Neural cell (in vitro differentiated cells): ENCODE data around the gene PLD6. TPM values are rescaled to one million over a fixed set of nuclear protein-coding genes. Genes with fewer than 3 reads are reported as not detected.

Experiments used
- H2AFZ ChIP-seq: fragments of 200-600, 300-800 bp; sonication (generic), shearing (Covaris generic); 2 replicates; pipeline ENCODE4 v1.6.0; 2014; ENCODE audit warnings: low read depth, mild to moderate bottlenecking, antibody characterized with exemption, low read length, moderate library complexity
- H3F3A ChIP-seq: fragments of 200-600 bp; shearing (Covaris generic); 2 replicates; pipeline ENCODE4 v1.6.1; 2016; ENCODE audit warnings: mild to moderate bottlenecking, moderate library complexity, mixed read lengths, antibody characterized with exemption, low read length; ENCODE audit not compliant: insufficient read depth, poor library complexity, severe bottlenecking
- H3K27ac ChIP-seq: fragments of 200-600, 300-800 bp; sonication (generic), shearing (Covaris generic); 2 replicates; pipeline ENCODE4 v1.5.1; 2014; ENCODE audit warnings: mild to moderate bottlenecking, low read length, moderate library complexity
- H3K27me3 ChIP-seq: fragments of 300-800, 200-600 bp; sonication (generic), shearing (Covaris generic); 2 replicates; pipeline ENCODE4 v1.6.0; 2014; ENCODE audit warnings: mild to moderate bottlenecking, low read depth, low read length, moderate library complexity; ENCODE audit not compliant: insufficient read depth
- H3K36me3 ChIP-seq: fragments of 300-800, 200-600 bp; sonication (generic), shearing (Covaris generic); 2 replicates; pipeline ENCODE4 v1.5.1; 2014; ENCODE audit warnings: mild to moderate bottlenecking, antibody characterized with exemption, low read length, moderate library complexity; ENCODE audit not compliant: insufficient read depth
- H3K4me2 ChIP-seq: fragments of 300-800, 200-600 bp; sonication (generic), shearing (Covaris generic); 2 replicates; pipeline ENCODE4 v1.6.0; 2014; ENCODE audit warnings: mild to moderate bottlenecking, low read length
- H3K4me3 ChIP-seq: fragments of 300-800, 200-600 bp; sonication (generic), shearing (Covaris generic); 2 replicates; pipeline ENCODE4 v1.5.1; 2014; ENCODE audit warnings: mild to moderate bottlenecking, low read length, moderate library complexity
- H3K79me2 ChIP-seq: fragments of 200-600 bp; shearing (Covaris generic); replicated peaks from 2 replicates; pipeline ENCODE4 v1.6.0; 2014; ENCODE audit warnings: mild to moderate bottlenecking, low read length, moderate library complexity; ENCODE audit not compliant: insufficient read depth
- H3K9ac ChIP-seq: fragments of 300-800, 200-600 bp; sonication (generic), shearing (Covaris generic); 2 replicates; pipeline ENCODE4 v1.6.1; 2016; ENCODE audit warnings: mild to moderate bottlenecking, low read length, mixed read lengths
- H3K9me2 ChIP-seq: fragments of 200-600 bp; shearing (Covaris generic); 2 replicates; pipeline ENCODE4 v1.6.1; 2016; ENCODE audit warnings: mild to moderate bottlenecking, low read length, mixed read lengths; ENCODE audit not compliant: insufficient read depth
- H3K9me3 ChIP-seq: fragments of 200-600, 300-800 bp; sonication (generic), shearing (Covaris generic); 2 replicates; pipeline ENCODE4 v1.6.1; 2016; ENCODE audit warnings: mild to moderate bottlenecking, mixed run types, low read length, moderate library complexity, mixed read lengths
- H4K20me1 ChIP-seq: fragments of 200-600 bp; shearing (Covaris generic); 2 replicates; pipeline ENCODE4 v1.6.1; 2016; ENCODE audit warnings: mild to moderate bottlenecking, mixed run types; ENCODE audit not compliant: insufficient read depth
- CTCF ChIP-seq: fragments of 450-650 bp; IDR thresholded peaks from 2 replicates; pipeline ENCODE4 v1.5.1; 2014; ENCODE audit warnings: antibody characterized with exemption, mild to moderate bottlenecking, moderate library complexity; ENCODE audit not compliant: poor library complexity, severe bottlenecking
- EP300 ChIP-seq: fragments of 450-650 bp; conservative IDR thresholded peaks from 2 replicates; pipeline ENCODE4 v1.6.1; 2014; ENCODE audit warnings: antibody characterized with exemption, mild to moderate bottlenecking, moderate library complexity; ENCODE audit not compliant: poor library complexity, severe bottlenecking
- EZH2 ChIP-seq: fragments of 200-600, 300-800 bp; shearing (Covaris generic), sonication (generic); IDR thresholded peaks from 2 replicates; pipeline ENCODE4 v1.6.1; 2014; ENCODE audit warnings: antibody characterized with exemption, low read length, borderline replicate concordance, mild to moderate bottlenecking; ENCODE audit not compliant: insufficient read depth, poor library complexity, severe bottlenecking
- MXI1 ChIP-seq: fragments of 450-650 bp; conservative IDR thresholded peaks from 2 replicates; pipeline ENCODE4 v1.6.1; 2014; ENCODE audit warnings: antibody characterized with exemption, mild to moderate bottlenecking; ENCODE audit not compliant: poor library complexity, severe bottlenecking
- POLR2AphosphoS5 ChIP-seq: IDR thresholded peaks from 2 replicates; pipeline ENCODE4 v1.6.1; 2012
- RAD21 ChIP-seq: fragments of 450-650 bp; conservative IDR thresholded peaks from 2 replicates; pipeline ENCODE4 v1.6.1; 2014; ENCODE audit warnings: antibody characterized with exemption, mild to moderate bottlenecking, moderate library complexity
- REST ChIP-seq: IDR thresholded peaks from 2 replicates; pipeline ENCODE4 v1.6.1; 2012; ENCODE audit warnings: borderline replicate concordance
- SMC3 ChIP-seq: fragments of 450-650 bp; conservative IDR thresholded peaks from 2 replicates; pipeline ENCODE4 v1.6.1; 2014; ENCODE audit warnings: antibody characterized with exemption, mild to moderate bottlenecking, moderate library complexity; ENCODE audit not compliant: poor library complexity
- TAF1 ChIP-seq: IDR thresholded peaks from 2 replicates; pipeline ENCODE4 v1.6.1; 2012; ENCODE audit warnings: low read depth
- polyA plus RNA-seq: library from polyadenylated mRNA; depleted of rRNA; stranded (reverse); fragments of >200 nt; gene quantifications from 2 replicates; pipeline ENCODE4 v1.2.3, GENCODE V29; 2014

The PLD6 gene
- polyA plus RNA-seq, 1 donor from 2014 or later = 2.0 TPM

- no peak for TF ChIP-seq POLR2AphosphoS5
- no peak for TF ChIP-seq RAD21
- peaks cover 6% of the 10 kb centered on the region for H3K36me3 ChIP-seq
- H3K9ac ChIP-seq = no peak overlapping the region
- no peak overlapping the region for H2AFZ ChIP-seq
- H3K4me2 ChIP-seq = no peak overlapping the region
- H3K27me3 ChIP-seq = no peaks in the 10 kb centered on the region
- no peaks in the 10 kb centered on the region for H3F3A ChIP-seq
- H4K20me1 ChIP-seq = no peaks in the 10 kb centered on the region
- H3K4me3 ChIP-seq = no peak overlapping the region
- H3K9me3 ChIP-seq = no peaks in the 10 kb centered on the region
- peaks cover 5% of the 10 kb centered on the region for H3K79me2 ChIP-seq
- H3K27ac ChIP-seq = no peak overlapping the region
- H3K9me2 ChIP-seq = no peaks in the 10 kb centered on the region
Observed at GRCh38 chr17:17229416-17230384, 23.6 kb upstream of the PLD6 start.

GRCh38 chr17:17228521-17229279 is 22.6 kb upstream of the PLD6 start:
- Histone ChIP-seq H3K4me3 (no peak overlapping the region), H3K79me2 (no peaks in the 10 kb centered on the region), H2AFZ (no peak overlapping the region), H3K9me3 (no peaks in the 10 kb centered on the region), H3K27me3 (no peaks in the 10 kb centered on the region), H3K27ac (no peak overlapping the region), H3K9ac (no peak overlapping the region), H4K20me1 (no peaks in the 10 kb centered on the region), H3K36me3 (peaks cover 6% of the 10 kb centered on the region), H3F3A (no peaks in the 10 kb centered on the region), H3K4me2 (no peak overlapping the region), H3K9me2 (no peaks in the 10 kb centered on the region)
- TF ChIP-seq MXI1 (no peak), POLR2AphosphoS5 (no peak)

- H4K20me1 ChIP-seq = no peaks in the 10 kb centered on the region
- no peaks in the 10 kb centered on the region for H3K27me3 ChIP-seq
- H3K4me2 ChIP-seq = no peak overlapping the region
- no peak overlapping the region for H3K27ac ChIP-seq
- no peaks in the 10 kb centered on the region for H3K9me2 ChIP-seq
- H3K4me3 ChIP-seq = no peak overlapping the region
- H3K79me2 ChIP-seq = no peaks in the 10 kb centered on the region
- TF ChIP-seq REST = no peak
- TF ChIP-seq RAD21 = no peak
- TF ChIP-seq SMC3 = no peak
- TF ChIP-seq EP300 = no peak
- TF ChIP-seq TAF1 = no peak
- no peak for TF ChIP-seq CTCF
- no peak for TF ChIP-seq MXI1
- TF ChIP-seq POLR2AphosphoS5 = no peak
- TF ChIP-seq EZH2 = no peak
- no peaks in the 10 kb centered on the region for H3K9me3 ChIP-seq
- no peaks in the 10 kb centered on the region for H3F3A ChIP-seq
- peaks cover 6% of the 10 kb centered on the region for H3K36me3 ChIP-seq
- no peak overlapping the region for H2AFZ ChIP-seq
- H3K9ac ChIP-seq = no peak overlapping the region
Observed at GRCh38 chr17:17227608-17228520, 21.7 kb upstream of the PLD6 start.
